H1 (cell line): ENCODE results near the gene EIF4E3. TPM values are rescaled to one million over a fixed set of nuclear protein-coding genes. Genes with fewer than 3 reads are reported as not detected.

Source experiments
- CTCF ChIA-PET: fragments of 300-600 bp; sonication (Branson Sonifier 250); formaldehyde crosslinking; loops from one replicate; lab custom pipeline; 2021; ENCODE audit not compliant: partially characterized antibody; lab: Charles Lee
- POLR2A ChIA-PET: fragments of 300-600 bp; sonication (Branson Sonifier 250); formaldehyde crosslinking; loops from one replicate; lab custom pipeline; 2021; ENCODE audit warnings: inconsistent platforms; ENCODE audit not compliant: partially characterized antibody; lab: Charles Lee
- DNase-seq, 2 experiments: peaks; one replicate each; pipeline versions ENCODE4 v3.0.0 to v3.0.0-alpha.2; 2010 to 2022; ENCODE audit warnings: low spot score in 2 of 2, low read depth in 1 of 2, mixed read lengths in 1 of 2
- FAIRE-seq: peaks from 2 replicates; lab custom pipeline; 2011; peaks lifted over from hg19 to GRCh38; lab: Jason Lieb, UNC
- H2AFZ ChIP-seq: 2 replicates; pipeline ENCODE4 v1.8.1; 2012; ENCODE audit warnings: low read length, inconsistent platforms
- H2AK5ac ChIP-seq: 2 replicates; pipeline ENCODE4 v1.6.1; 2013; ENCODE audit warnings: low read depth, low read length
- H2BK120ac ChIP-seq: replicated peaks from 2 replicates; pipeline ENCODE3; 2013; ENCODE audit warnings: low read depth, low read length, inconsistent platforms
- H2BK12ac ChIP-seq: 2 replicates; pipeline ENCODE4 v1.6.1; 2013; ENCODE audit warnings: low read depth, low read length
- H2BK15ac ChIP-seq: 2 replicates; pipeline ENCODE4 v1.6.1; 2013; ENCODE audit warnings: low read length
- H2BK20ac ChIP-seq: 2 replicates; pipeline ENCODE4 v1.6.1; 2013; ENCODE audit warnings: low read length
- H2BK5ac ChIP-seq: 2 replicates; pipeline ENCODE4 v1.6.1; 2013; ENCODE audit warnings: low read depth, low read length
- H3K14ac ChIP-seq: 2 replicates; pipeline ENCODE4 v1.6.1; 2013; ENCODE audit warnings: inconsistent platforms; ENCODE audit not compliant: insufficient read length
- H3K18ac ChIP-seq: 2 replicates; pipeline ENCODE4 v1.6.1; 2013; ENCODE audit warnings: low read length; ENCODE audit errors: extremely low read depth
- H3K23ac ChIP-seq: 2 replicates; pipeline ENCODE4 v1.6.1; 2013; ENCODE audit warnings: inconsistent platforms; ENCODE audit not compliant: insufficient read length
- H3K23me2 ChIP-seq: 2 replicates; pipeline ENCODE4 v1.6.1; 2013; ENCODE audit warnings: low read depth, low read length
- H3K27ac ChIP-seq: 2 replicates; pipeline ENCODE4 v1.6.1; 2011; ENCODE audit warnings: low read depth, low read length, inconsistent platforms
- H3K27me3 ChIP-seq, 4 experiments: replicated peaks in 1 of 4; 1 replicate in 1 of 4; 2 replicates in 3 of 4; pipeline versions ENCODE4 v1.6.1 to v1.8.1; 2011 to 2013; ENCODE audit warnings: low read length in 3 of 4, mild to moderate bottlenecking in 3 of 4, inconsistent platforms in 2 of 4, mixed read lengths in 2 of 4, moderate library complexity in 1 of 4; ENCODE audit not compliant: control insufficient read depth in 3 of 4, insufficient read depth in 3 of 4; ENCODE audit errors: extremely low read depth in 1 of 4
- H3K36me3 ChIP-seq, 4 experiments: 2 replicates each; pipeline versions ENCODE4 v1.6.1 to v1.8.1; 2011 to 2013; ENCODE audit warnings: mild to moderate bottlenecking in 4 of 4, low read length in 3 of 4, moderate library complexity in 2 of 4, control low read depth in 1 of 4, inconsistent platforms in 1 of 4; ENCODE audit not compliant: insufficient read depth in 4 of 4, control insufficient read depth in 2 of 4
- H3K4ac ChIP-seq: replicated peaks from 2 replicates; pipeline ENCODE3; 2013; ENCODE audit warnings: low read length, low read depth, mixed read lengths, inconsistent platforms; ENCODE audit not compliant: insufficient read length
- H3K4me1 ChIP-seq, 4 experiments: replicated peaks in 1 of 4; 1 replicate in 1 of 4; 2 replicates in 3 of 4; pipeline versions ENCODE4 v1.6.1 to v1.8.1; 2011 to 2013; ENCODE audit warnings: low read length in 3 of 4, inconsistent platforms in 2 of 4, mixed read lengths in 1 of 4; ENCODE audit not compliant: insufficient read depth in 4 of 4, control insufficient read depth in 3 of 4
- H3K4me2 ChIP-seq, 2 experiments: 2 replicates each; pipeline versions ENCODE4 v1.6.1 to v1.8.1; 2011 to 2013; ENCODE audit warnings: low read depth in 2 of 2, low read length in 2 of 2, control low read depth in 1 of 2, inconsistent platforms in 1 of 2, mild to moderate bottlenecking in 1 of 2; ENCODE audit not compliant: insufficient read depth in 1 of 2
- H3K4me3 ChIP-seq, 4 experiments: fragments of 200-600, 300-600 bp in 1 of 4; sonication (generic), shearing (Covaris generic), sonication (Bioruptor Twin) in 1 of 4; 2 replicates each; pipeline versions ENCODE4 v1.5.1 to v1.8.1; 2011 to 2016; ENCODE audit warnings: low read length in 4 of 4, low read depth in 3 of 4, control low read depth in 2 of 4, inconsistent platforms in 2 of 4, mild to moderate bottlenecking in 2 of 4, mixed read lengths in 1 of 4, moderate library complexity in 1 of 4; ENCODE audit not compliant: insufficient read depth in 2 of 4; ENCODE audit errors: extremely low read depth in 1 of 4
- H3K56ac ChIP-seq: replicated peaks from 2 replicates; pipeline ENCODE3; 2013; ENCODE audit warnings: low read depth, mild to moderate bottlenecking, mixed read lengths, low read length, inconsistent platforms; ENCODE audit not compliant: insufficient read length
- H3K79me1 ChIP-seq: 2 replicates; pipeline ENCODE4 v1.6.1; 2013; ENCODE audit warnings: low read depth, low read length, control low read depth
- H3K79me2 ChIP-seq, 2 experiments: 2 replicates each; pipeline versions ENCODE4 v1.6.1 to v1.8.1; 2012 to 2013; ENCODE audit warnings: low read length in 2 of 2, mild to moderate bottlenecking in 2 of 2, inconsistent platforms in 1 of 2; ENCODE audit not compliant: insufficient read depth in 2 of 2, control insufficient read depth in 1 of 2
- H3K9ac ChIP-seq, 4 experiments: replicated peaks in 1 of 4; 1 replicate in 1 of 4; 2 replicates in 3 of 4; pipeline versions ENCODE4 v1.6.1 to v1.8.1; 2011 to 2013; ENCODE audit warnings: low read depth in 3 of 4, low read length in 3 of 4, control low read depth in 2 of 4, mild to moderate bottlenecking in 2 of 4, moderate library complexity in 2 of 4, inconsistent platforms in 1 of 4; ENCODE audit errors: extremely low read depth in 1 of 4
- H3K9me3 ChIP-seq, 2 experiments: 2 replicates each; pipeline versions ENCODE4 v1.6.1 to v1.8.1; 2012 to 2013; ENCODE audit warnings: mild to moderate bottlenecking in 2 of 2, moderate library complexity in 2 of 2, control low read depth in 1 of 2, inconsistent platforms in 1 of 2, low read depth in 1 of 2, low read length in 1 of 2, mixed read lengths in 1 of 2; ENCODE audit not compliant: insufficient read depth in 2 of 2
- H4K20me1 ChIP-seq, 2 experiments: replicated peaks in 1 of 2; 2 replicates each; pipeline versions ENCODE3 to v1.8.1; 2011 to 2013; ENCODE audit warnings: inconsistent platforms in 2 of 2, low read length in 2 of 2, mild to moderate bottlenecking in 1 of 2; ENCODE audit not compliant: insufficient read depth in 2 of 2, control insufficient read depth in 1 of 2
- H4K5ac ChIP-seq: 2 replicates; pipeline ENCODE4 v1.6.1; 2013; ENCODE audit warnings: low read length, low read depth, mixed read lengths, inconsistent platforms; ENCODE audit not compliant: insufficient read length
- H4K8ac ChIP-seq: 2 replicates; pipeline ENCODE4 v1.8.0; 2013; ENCODE audit warnings: mild to moderate bottlenecking, moderate library complexity, low read length, inconsistent platforms; ENCODE audit not compliant: insufficient read depth; ENCODE audit errors: extremely low read depth
- H4K91ac ChIP-seq: replicated peaks from 2 replicates; pipeline ENCODE3; 2013; ENCODE audit warnings: low read length, mixed read lengths, inconsistent platforms; ENCODE audit not compliant: insufficient read length
- WGBS, 2 experiments: shearing (Covaris generic) in 1 of 2; methylation state at CpG; one replicate each; pipeline versions ENCODE4 v1.1.6 to v1.1.7; 2013 to 2015; ENCODE audit warnings: low lambda C conversion rate in 2 of 2, mixed read lengths in 2 of 2, inconsistent platforms in 1 of 2, low coverage in 1 of 2, missing lambda C conversion rate in 1 of 2; ENCODE audit not compliant: insufficient replicate concordance in 2 of 2, insufficient coverage in 1 of 2, insufficient read length in 1 of 2; ENCODE audit errors: extremely low coverage in 1 of 2, missing lambda C conversion rate in 1 of 2; 5-methylcytosine and 5-hydroxymethylcytosine counted together
- polyA plus RNA-seq, 7 experiments: library from polyadenylated mRNA; depleted of rRNA in 3 of 7; stranded (reverse) in 5 of 7; unstranded in 2 of 7; fragments of >200 nt in 5 of 7; fragments of 200-250 nt in 2 of 7; gene quantifications; 1 replicate in 5 of 7; 2 replicates in 1 of 7; 4 replicates in 1 of 7; pipeline versions ENCODE4 v1.2.1 to v1.2.3, GENCODE V29; 2011 to 2013; ENCODE audit warnings: missing spikeins in 2 of 7, mixed read lengths in 2 of 7
- total RNA-seq: library from RNA; stranded (reverse); fragmentation: NEBNext Ultra II Directional; extraction: Animal tissue kit (Norgen Biotek cat#: 25700); gene quantifications from 2 replicates; pipeline ENCODE4 v1.2.1, GENCODE V29; 2021

EIF4E3 gene
- total and polyA plus RNA-seq, 2 of the 8 experiments (the other 6 are each of a cell fraction or from before 2014, with no cell fraction given), result 5.2 to 17.0 TPM

GRCh38 chr3:71673486-71673885 lies 51.7 kb downstream of the EIF4E3 start:
- H3K27me3 ChIP-seq, result no peaks in the 10 kb centered on the region
- H3K9ac ChIP-seq, result no peak overlapping the region
- H2BK5ac ChIP-seq, result no peak overlapping the region
- H2BK15ac ChIP-seq, result no peak overlapping the region
- H3K56ac ChIP-seq, result no peak overlapping the region
- no peaks in the 10 kb centered on the region for H3K36me3 ChIP-seq
- H2AFZ ChIP-seq, result no peak overlapping the region
- H3K23ac ChIP-seq, result no peak overlapping the region
- no peak overlapping the region for H4K91ac ChIP-seq
- no peak overlapping the region for H3K4ac ChIP-seq
- peaks cover 0 to 4% (median 2%) of the 10 kb centered on the region in 4 experiments; a peak in 4 of 7 replicates for H3K4me1 ChIP-seq
- no peak overlapping the region for H3K18ac ChIP-seq
- no peaks in the 10 kb centered on the region for H4K20me1 ChIP-seq
- H3K79me2 ChIP-seq, result no peaks in the 10 kb centered on the region
- no peak overlapping the region for H3K4me2 ChIP-seq
- no peak overlapping the region for H2BK12ac ChIP-seq
- no peak overlapping the region for H3K27ac ChIP-seq
- no peaks in the 10 kb centered on the region for H3K9me3 ChIP-seq
- no peaks in the 10 kb centered on the region for H3K79me1 ChIP-seq
- ChIA-PET CTCF (interaction anchor here (0.9 to 1.8 kb wide), 3 partner anchors 10 to 1133 kb away, joined by 3 to 5 read pairs (median 3); no protein-coding TSS in a partner anchor), POLR2A (no interaction called here)
- FAIRE-seq (no peak), DNase-seq (no peak)
- 96% methylated on average over 1 of the region's 1 CpG; no CpG with 5 or more reads in 1 of the 2 experiments for WGBS, 2 experiments
- no peak overlapping the region for H2BK120ac ChIP-seq
- no peak overlapping the region for H4K5ac ChIP-seq
- no peak overlapping the region for H2AK5ac ChIP-seq
- no peak overlapping the region for H3K14ac ChIP-seq
- no peaks in the 10 kb centered on the region for H3K23me2 ChIP-seq
- no peak overlapping the region for H3K4me3 ChIP-seq
- H4K8ac ChIP-seq, result no peak overlapping the region
- no peak overlapping the region for H2BK20ac ChIP-seq
